Thymus (tissue), 11 donors: Measurements from ENCODE around the gene MUS81. TPM values are rescaled to one million over a fixed set of nuclear protein-coding genes. Genes with fewer than 3 reads are reported as not detected.
A peak's percentile ranks its signal among the peaks of the same experiment; 100 is the strongest.

ENCODE experiments used
- DNase-seq, 9 donors: peaks; one replicate each; pipeline ENCODE4 v3.0.0-alpha.2; 2013; ENCODE audit warnings: low spot score in 9 of 9, low read depth in 6 of 9, missing footprints in 1 of 9
- H3K27ac ChIP-seq, 2 donors: one replicate each; pipeline ENCODE4 v1.5.1; 2013; ENCODE audit warnings: control low read depth in 1 of 2, low read depth in 1 of 2, low read length in 1 of 2, mild to moderate bottlenecking in 1 of 2, moderate library complexity in 1 of 2
- H3K27me3 ChIP-seq, 2 donors: one replicate each; pipeline ENCODE4 v1.5.1; 2013; ENCODE audit warnings: low read length in 1 of 2; ENCODE audit not compliant: control insufficient read depth in 2 of 2, insufficient read depth in 1 of 2
- H3K36me3 ChIP-seq, 2 donors: one replicate each; pipeline ENCODE4 v1.5.1; 2013; ENCODE audit warnings: low read length in 1 of 2, mild to moderate bottlenecking in 1 of 2, moderate library complexity in 1 of 2; ENCODE audit not compliant: control insufficient read depth in 2 of 2, insufficient read depth in 2 of 2
- H3K4me1 ChIP-seq, 2 donors: one replicate each; pipeline ENCODE4 v1.5.1; 2013; ENCODE audit warnings: low read length in 2 of 2; ENCODE audit not compliant: control insufficient read depth in 2 of 2, insufficient read depth in 2 of 2
- H3K4me3 ChIP-seq, 2 donors: one replicate each; pipeline ENCODE4 v1.5.1; 2013; ENCODE audit warnings: low read length in 2 of 2, control low read depth in 1 of 2, mild to moderate bottlenecking in 1 of 2
- H3K9me3 ChIP-seq, 2 donors: one replicate each; pipeline ENCODE4 v1.5.1; 2013; ENCODE audit warnings: low read length in 1 of 2, mild to moderate bottlenecking in 1 of 2; ENCODE audit not compliant: control insufficient read depth in 2 of 2, insufficient read depth in 1 of 2
- whole genome bisulfite sequencing: extraction: QIAGEN DNeasy Blood & Tissue Kit; methylation state at CpG from one replicate; pipeline ENCODE4 v1.1.7; 2013; 5-methylcytosine and 5-hydroxymethylcytosine counted together
- polyA plus RNA-seq: library from polyadenylated mRNA; stranded (reverse); fragments of 200-250 nt; gene quantifications from one replicate; pipeline ENCODE4 v1.2.3, GENCODE V29; 2013
- total RNA-seq: library from RNA; stranded (reverse); fragments of 120-200 nt; gene quantifications from one replicate; pipeline ENCODE4 v1.2.4, GENCODE V29; 2013
- donor health status: healthy.

The MUS81 gene
- total and polyA plus RNA-seq, 2 donors = 46.8 to 127 TPM

- Histone ChIP-seq H3K27ac (no peak overlapping the region), H3K36me3 (no peaks in the 10 kb centered on the region), H3K4me1 (peaks cover 37 to 57% of the 10 kb centered on the region in 2 donors), H3K27me3 (peaks cover 0 to 16% of the 10 kb centered on the region in 2 donors), H3K4me3 (peak overlapping the region in 1 of 2 donors; percentile 40), H3K9me3 (peaks cover 0 to 3% of the 10 kb centered on the region in 2 donors)
- DNase-seq = no peak
- 88% methylated on average over 10 of the region's 10 CpGs for WGBS
Measured at GRCh38 chr11:65892661-65893317, 32.6 kb downstream of the MUS81 start.

DNA sequence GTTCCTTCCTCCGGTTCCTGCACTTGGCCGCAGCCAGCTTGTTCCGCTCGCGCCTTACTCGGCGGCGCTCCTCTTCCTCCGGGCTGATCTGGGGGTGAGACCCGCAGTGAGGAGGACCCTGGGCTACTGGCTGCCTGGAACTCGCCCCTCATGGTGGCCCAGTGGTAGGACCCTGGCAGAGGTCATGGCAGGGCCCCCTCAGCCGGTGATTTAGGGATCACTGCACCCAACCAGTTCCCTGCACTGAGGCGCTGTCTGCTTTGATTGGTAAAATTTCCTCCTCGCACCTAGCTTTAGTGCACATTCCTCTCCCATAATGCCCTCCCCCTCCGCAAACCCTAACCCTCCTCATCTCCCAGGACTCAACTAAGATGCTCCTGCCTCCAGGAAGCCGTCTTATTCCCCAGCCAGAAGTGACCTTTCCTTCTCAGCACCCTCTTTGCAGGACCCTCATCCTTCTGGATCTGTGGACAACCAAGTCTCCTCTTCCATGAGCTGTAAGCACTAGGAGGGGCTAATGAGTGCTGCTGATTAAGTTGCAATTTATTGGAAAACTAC, 33.9 kb downstream of the MUS81 start:
- H3K4me3 ChIP-seq = peak overlapping the region; percentile 30 to 40
- no peaks in the 10 kb centered on the region for H3K9me3 ChIP-seq
- WGBS = 14% methylated on average over 16 of the region's 16 CpGs

DNA sequence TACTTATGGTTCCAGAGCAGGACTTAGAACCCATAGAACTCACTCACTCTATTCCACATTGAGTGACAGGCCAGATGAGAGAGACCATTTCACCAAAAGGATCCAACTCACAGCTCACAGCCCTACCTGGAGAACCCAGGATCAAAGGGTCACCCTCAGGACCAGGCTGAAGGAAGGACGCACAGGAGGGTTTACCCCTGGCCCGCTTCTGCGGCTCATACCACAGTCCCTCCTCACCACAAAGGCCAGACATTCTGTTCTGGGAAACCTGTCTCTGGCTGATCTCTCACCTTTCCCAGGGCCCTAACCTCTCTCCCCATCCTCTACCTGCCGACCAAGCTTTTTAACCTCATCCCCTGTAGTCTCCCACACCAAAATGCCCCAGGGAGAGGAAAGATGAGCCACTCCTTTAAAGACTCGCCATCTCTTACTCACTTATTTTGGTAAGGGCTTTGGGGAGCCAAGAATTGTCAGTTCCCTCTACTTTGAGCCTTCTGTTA, 35.3 kb downstream of the MUS81 start:
- Histone ChIP-seq H3K9me3 (no peaks in the 10 kb centered on the region), H3K36me3 (no peaks in the 10 kb centered on the region), H3K4me1 (peaks cover 40 to 55% of the 10 kb centered on the region in 2 donors), H3K4me3 (no peak overlapping the region), H3K27ac (no peak overlapping the region), H3K27me3 (peaks cover 18 to 44% of the 10 kb centered on the region in 2 donors)
- WGBS = 97% methylated on average over 5 of the region's 5 CpGs
- no peak for DNase-seq

More for the DNA sequence above, 33.9 kb downstream of the MUS81 start:
- peak in 1 of 9 donors; percentile 49 for DNase-seq
- Histone ChIP-seq H3K27ac (peak overlapping the region; percentile 68 to 71), H3K36me3 (no peaks in the 10 kb centered on the region), H3K4me1 (peaks cover 39 to 54% of the 10 kb centered on the region in 2 donors), H3K27me3 (peaks cover 9 to 30% of the 10 kb centered on the region in 2 donors)

GRCh38 chr11:65896034-65896999, 36.1 kb downstream of the MUS81 start:
- Histone ChIP-seq H3K27me3 (peaks cover 22 to 52% of the 10 kb centered on the region in 2 donors), H3K36me3 (no peaks in the 10 kb centered on the region), H3K4me1 (peaks cover 42 to 58% of the 10 kb centered on the region in 2 donors), H3K4me3 (no peak overlapping the region), H3K9me3 (no peaks in the 10 kb centered on the region), H3K27ac (no peak overlapping the region)
- WGBS = 97% methylated on average over 14 of the region's 14 CpGs
- no peak for DNase-seq

DNA sequence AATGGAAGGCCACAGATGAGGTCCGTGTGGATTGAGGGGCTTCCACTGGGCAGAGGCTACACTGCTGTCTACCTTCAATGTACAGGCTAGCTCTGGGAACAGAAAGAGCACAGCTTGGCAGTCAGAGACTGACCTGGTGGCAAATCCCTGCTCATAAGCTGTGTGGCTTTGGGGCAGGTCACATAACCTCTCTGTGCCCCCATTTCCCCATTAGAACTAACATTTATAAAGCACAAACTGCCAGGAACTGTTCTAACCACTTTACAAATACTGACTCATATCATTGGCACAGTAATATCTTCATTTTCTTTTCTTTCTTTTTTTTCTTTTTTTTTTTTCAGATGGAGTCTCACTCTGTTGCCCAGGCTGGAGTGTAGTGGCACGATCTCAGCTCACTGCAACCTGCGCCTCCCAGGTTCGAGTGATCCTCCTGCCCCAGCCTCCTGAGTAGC, 36.8 kb downstream of the MUS81 start:
- 95% methylated on average over 4 of the region's 4 CpGs for WGBS
- DNase-seq = no peak
- H3K9me3 ChIP-seq = no peaks in the 10 kb centered on the region

GRCh38 chr11:65898656-65899355, 38.6 kb downstream of the MUS81 start:
- H3K27me3 ChIP-seq = peaks cover 22 to 65% of the 10 kb centered on the region in 2 donors
- no peak for DNase-seq
- no peaks in the 10 kb centered on the region for H3K9me3 ChIP-seq
- WGBS = 31% methylated on average over 28 of the region's 28 CpGs
- H3K4me3 ChIP-seq = peak overlapping the region in 1 of 2 donors; percentile 58
- no peak overlapping the region for H3K27ac ChIP-seq
- H3K36me3 ChIP-seq = no peaks in the 10 kb centered on the region
- H3K4me1 ChIP-seq = peaks cover 23 to 49% of the 10 kb centered on the region in 2 donors

More for the DNA sequence above, 36.8 kb downstream of the MUS81 start:
- Histone ChIP-seq H3K27me3 (peaks cover 22 to 57% of the 10 kb centered on the region in 2 donors), H3K36me3 (no peaks in the 10 kb centered on the region), H3K4me3 (no peak overlapping the region), H3K27ac (no peak overlapping the region), H3K4me1 (peaks cover 37 to 54% of the 10 kb centered on the region in 2 donors)

- WGBS = 4% methylated on average over 78 of the region's 78 CpGs
- H3K9me3 ChIP-seq = no peaks in the 10 kb centered on the region
- H3K4me3 ChIP-seq = peak overlapping the region in 1 of 2 donors; percentile 58
- H3K4me1 ChIP-seq = peaks cover 18 to 42% of the 10 kb centered on the region in 2 donors
- peak in 3 of 9 donors; percentile 66 to 76 (median 68) for DNase-seq
- no peaks in the 10 kb centered on the region for H3K36me3 ChIP-seq
- peaks cover 22 to 65% of the 10 kb centered on the region in 2 donors for H3K27me3 ChIP-seq
- H3K27ac ChIP-seq = peak overlapping the region in 1 of 2 donors; percentile 31
Measured at GRCh38 chr11:65899356-65900124, 39.3 kb downstream of the MUS81 start.
